Measurements from ENCODE around the gene PMP22.

PMP22 gene

GRCh38 chr17:15278380-15278779 lies 13.3 kb upstream of the PMP22 start:
- in situ Hi-C loops (cut with MboI; ENCODE audit: low sequenced_read_pairs), result no loop called here

- in situ Hi-C loops (cut with MboI; ENCODE audit: low sequenced_read_pairs), result loop anchor here (25.0 kb wide), 1 partner anchor 238 kb away; no protein-coding TSS in a partner anchor
These were observed 8.9 kb upstream of the PMP22 start for GRCh38 chr17:15274017-15274416.

- in situ Hi-C loops (cut with MboI; ENCODE audit: low sequenced_read_pairs), result loop anchor here (25.0 kb wide), 1 partner anchor 239 kb away; no protein-coding TSS in a partner anchor
These were observed 8.1 kb upstream of the PMP22 start for GRCh38 chr17:15273141-15273793.

DNA sequence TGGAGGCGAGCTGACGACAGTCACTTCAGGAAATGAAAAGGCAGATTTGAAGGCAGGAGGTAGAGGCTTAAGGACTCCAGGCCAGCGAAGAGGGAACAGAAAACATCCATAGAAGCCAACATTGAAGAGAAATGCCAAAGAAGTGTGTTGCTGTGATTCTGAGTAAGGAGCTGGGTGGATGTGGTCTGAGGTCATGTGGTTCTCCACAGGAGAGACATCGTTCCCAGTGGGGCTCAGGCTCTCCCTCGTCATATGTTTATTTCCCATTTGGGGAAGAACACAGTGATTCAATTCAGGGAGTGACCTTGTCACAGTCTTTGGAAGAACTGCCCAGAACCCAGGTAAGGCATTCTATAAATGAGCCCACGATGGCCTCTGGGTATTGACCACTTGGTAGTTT lies 6.6 kb upstream of the PMP22 start:
- in situ Hi-C loops (cut with MboI; ENCODE audit: low sequenced_read_pairs), result loop anchor here (25.0 kb wide), 1 partner anchor 241 kb away; no protein-coding TSS in a partner anchor

- in situ Hi-C loops (cut with MboI; ENCODE audit: low sequenced_read_pairs), result loop anchor here (25.0 kb wide), 1 partner anchor 241 kb away; no protein-coding TSS in a partner anchor
These were observed 5.7 kb upstream of the PMP22 start for GRCh38 chr17:15270628-15271381.

DNA sequence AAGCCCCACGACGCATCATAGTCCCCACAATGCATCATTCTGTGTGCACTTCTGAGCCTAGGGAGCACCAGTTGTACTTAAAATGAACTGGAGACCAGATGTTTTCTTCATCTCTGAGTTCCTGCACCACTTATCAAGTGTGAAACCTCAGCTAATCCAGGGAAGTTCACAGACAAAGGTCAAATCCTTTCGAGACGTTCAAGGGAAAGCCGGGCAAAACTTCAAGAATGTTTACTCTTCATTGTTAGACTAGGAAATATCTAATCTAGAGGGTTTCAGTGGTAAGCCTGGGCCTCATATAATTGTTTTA lies 4.6 kb upstream of the PMP22 start:
- in situ Hi-C loops (cut with MboI; ENCODE audit: low sequenced_read_pairs), result loop anchor here (25.0 kb wide), 1 partner anchor 243 kb away; no protein-coding TSS in a partner anchor

DNA sequence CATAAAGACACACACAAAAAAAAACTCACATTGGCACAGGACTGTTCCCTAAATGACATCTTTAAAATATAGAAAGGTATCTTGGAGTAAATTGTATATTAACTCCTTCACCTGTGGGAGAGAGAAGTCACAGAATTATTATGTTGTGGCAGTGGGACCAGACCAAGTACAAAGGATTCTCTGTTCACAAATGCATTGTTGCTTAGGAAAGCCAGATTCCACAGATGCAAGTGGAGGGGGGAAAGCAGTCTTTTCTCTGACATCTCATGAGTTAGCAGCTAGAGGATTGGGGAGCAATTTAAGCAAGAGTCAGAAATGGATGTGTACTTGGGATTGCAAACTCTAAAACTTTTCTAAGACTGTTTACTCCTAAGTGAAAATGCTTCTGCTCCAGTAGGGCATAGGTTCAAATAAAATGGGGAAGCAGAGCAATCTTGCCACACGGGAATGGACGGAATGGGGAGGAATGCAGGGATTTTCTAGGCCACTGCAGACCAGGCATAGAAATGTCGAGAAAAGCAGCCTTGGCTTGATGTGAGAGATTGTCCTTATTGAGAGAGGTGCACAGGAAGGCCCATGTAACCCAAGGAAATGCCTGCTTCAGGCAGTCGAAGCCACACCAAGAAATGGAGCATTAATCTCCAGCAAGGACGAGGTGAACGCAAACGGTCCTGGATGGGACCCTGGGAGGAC lies 4.1 kb upstream of the PMP22 start:
- in situ Hi-C loops (cut with MboI; ENCODE audit: low sequenced_read_pairs), result loop anchor here (25.0 kb wide), 1 partner anchor 243 kb away; no protein-coding TSS in a partner anchor

DNA sequence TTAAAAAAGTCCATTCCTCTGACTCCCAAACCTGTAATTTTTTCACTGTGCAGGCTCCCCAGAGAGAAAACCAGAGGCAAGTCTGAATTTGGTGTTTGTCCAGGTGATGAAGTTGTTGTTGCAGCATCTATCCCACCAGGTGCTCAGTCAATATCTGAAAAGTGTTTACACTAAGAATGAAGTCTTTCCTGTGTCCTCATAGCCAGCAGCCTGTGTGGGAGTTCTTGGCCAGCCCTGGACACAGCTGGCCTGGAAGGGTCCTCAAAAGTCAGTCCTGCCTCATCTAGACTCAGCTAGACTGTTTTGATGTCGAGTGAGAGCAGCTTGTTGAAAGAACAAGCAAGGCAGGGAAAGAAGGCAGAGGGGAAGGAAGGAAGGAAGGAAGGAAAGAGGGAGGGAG lies 3.3 kb upstream of the PMP22 start:
- in situ Hi-C loops (cut with MboI; ENCODE audit: low sequenced_read_pairs), result loop anchor here (25.0 kb wide), 1 partner anchor 244 kb away; no protein-coding TSS in a partner anchor

DNA sequence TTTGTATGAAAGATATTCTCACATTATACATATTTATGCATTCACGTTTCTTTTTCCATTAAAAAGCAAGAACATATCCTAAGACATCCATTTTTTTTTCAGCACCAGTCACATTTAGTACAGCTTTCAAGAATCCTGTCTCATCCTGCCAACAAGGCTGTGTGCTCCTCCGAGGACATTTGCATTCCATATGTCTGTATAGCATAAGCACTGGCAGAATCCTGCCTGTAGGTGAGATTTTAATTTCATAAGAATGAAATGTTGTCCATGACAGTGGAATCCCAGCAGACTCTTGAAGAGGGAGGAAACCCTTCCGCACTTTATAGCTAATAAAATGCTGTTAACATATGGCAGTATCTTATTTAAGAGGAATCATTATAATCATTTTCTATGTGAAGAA lies 2.9 kb upstream of the PMP22 start:
- in situ Hi-C loops (cut with MboI; ENCODE audit: low sequenced_read_pairs), result loop anchor here (25.0 kb wide), 1 partner anchor 244 kb away; no protein-coding TSS in a partner anchor

DNA sequence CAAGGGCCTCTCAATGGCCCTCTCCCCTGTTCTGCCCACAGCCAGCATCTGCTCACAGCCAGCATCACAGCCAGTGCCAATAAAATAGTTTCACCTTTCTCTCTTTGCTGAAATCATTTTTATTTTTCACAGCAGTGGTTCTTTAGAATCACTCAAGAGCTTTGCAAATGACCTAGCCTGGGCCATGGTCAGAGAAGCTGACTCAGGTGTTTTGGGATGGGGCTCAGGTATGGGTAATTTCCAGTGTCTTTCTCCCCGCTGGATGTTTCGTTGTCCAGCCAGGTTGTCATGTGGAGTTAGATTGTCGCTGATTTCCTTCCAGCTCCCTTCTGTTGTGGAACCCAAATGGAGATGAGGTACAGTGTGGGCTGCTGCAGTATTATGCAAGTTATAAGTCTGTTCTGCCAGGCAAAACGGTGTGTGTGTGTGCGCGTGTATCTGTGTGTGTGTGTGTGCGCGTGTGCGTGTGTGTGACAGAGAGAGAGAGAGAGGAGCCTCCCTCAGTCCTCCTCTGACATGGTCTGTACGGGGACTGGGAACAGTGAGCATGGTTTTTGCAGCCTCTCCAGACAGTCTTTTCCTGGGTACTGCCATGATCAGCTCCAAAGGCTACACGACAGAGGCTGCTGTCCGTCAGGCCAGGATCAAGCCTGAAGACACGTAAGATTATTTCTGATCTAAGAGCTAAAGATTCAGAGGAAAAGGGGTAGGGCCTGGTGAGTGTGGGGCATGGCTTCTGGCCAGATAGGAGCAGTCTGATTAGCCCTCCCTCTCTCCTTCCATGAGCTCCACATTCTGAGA lies 1.4 kb upstream of the PMP22 start:
- in situ Hi-C loops (cut with MboI; ENCODE audit: low sequenced_read_pairs), result loop anchor here (25.0 kb wide), 1 partner anchor 246 kb away; no protein-coding TSS in a partner anchor

GRCh38 chr17:15264542-15264941 lies 584 bp downstream of the PMP22 start:
- in situ Hi-C loops (cut with MboI; ENCODE audit: low sequenced_read_pairs), result loop anchor here (25.0 kb wide), 1 partner anchor 248 kb away; no protein-coding TSS in a partner anchor

GRCh38 chr17:15263680-15264079 lies 1.4 kb downstream of the PMP22 start:
- in situ Hi-C loops (cut with MboI; ENCODE audit: low sequenced_read_pairs), result loop anchor here (25.0 kb wide), 1 partner anchor 249 kb away; no protein-coding TSS in a partner anchor

DNA sequence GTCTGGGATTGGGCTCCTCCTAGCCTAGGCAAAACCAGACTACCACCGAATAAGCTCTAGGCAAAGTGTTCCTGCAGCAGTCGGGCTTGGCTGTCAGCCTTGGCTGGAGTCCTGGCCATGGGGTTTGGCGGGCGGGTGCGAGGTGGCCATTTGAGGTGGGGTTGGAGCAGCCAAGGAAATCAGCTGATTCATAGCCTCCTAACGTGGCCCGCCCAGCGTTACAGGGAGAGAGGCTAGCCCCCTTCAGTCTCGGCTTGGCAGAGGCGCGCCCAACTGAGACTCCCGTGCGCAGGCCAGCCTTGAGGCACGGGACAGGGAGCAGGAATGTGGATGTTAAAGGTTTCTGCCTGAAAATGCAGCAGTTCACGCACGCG lies 1.9 kb downstream of the PMP22 start:
- in situ Hi-C loops (cut with MboI; ENCODE audit: low sequenced_read_pairs), result loop anchor here (25.0 kb wide), 1 partner anchor 249 kb away; no protein-coding TSS in a partner anchor

GRCh38 chr17:15262291-15263205 lies 2.6 kb downstream of the PMP22 start:
- in situ Hi-C loops (cut with MboI; ENCODE audit: low sequenced_read_pairs), result loop anchor here (25.0 kb wide), 1 partner anchor 250 kb away; no protein-coding TSS in a partner anchor

DNA sequence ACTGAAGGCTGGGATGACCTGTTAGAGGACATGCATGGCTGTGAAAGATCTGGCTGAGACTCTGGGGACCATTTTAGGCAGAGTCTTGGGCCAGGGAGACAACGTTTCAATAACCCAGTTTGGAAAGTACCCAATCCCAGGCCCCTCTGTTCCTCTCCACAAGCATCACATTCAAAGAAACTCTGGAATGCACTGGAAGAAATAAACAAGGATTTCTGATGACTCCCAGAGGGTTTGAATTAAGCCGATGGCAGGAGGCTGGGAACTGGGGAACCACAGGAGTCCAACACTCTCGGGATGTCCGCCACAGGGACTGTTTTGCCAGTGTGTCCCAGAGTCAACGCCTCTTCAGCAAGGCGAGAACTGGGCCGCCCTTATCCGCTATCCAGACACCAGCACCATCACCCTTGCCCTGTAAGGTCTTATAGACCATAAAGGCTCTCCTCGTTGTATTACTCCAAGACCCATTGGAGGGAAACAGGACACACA lies 3.3 kb downstream of the PMP22 start:
- in situ Hi-C loops (cut with MboI; ENCODE audit: low sequenced_read_pairs), result loop anchor here (25.0 kb wide), 1 partner anchor 250 kb away; no protein-coding TSS in a partner anchor

DNA sequence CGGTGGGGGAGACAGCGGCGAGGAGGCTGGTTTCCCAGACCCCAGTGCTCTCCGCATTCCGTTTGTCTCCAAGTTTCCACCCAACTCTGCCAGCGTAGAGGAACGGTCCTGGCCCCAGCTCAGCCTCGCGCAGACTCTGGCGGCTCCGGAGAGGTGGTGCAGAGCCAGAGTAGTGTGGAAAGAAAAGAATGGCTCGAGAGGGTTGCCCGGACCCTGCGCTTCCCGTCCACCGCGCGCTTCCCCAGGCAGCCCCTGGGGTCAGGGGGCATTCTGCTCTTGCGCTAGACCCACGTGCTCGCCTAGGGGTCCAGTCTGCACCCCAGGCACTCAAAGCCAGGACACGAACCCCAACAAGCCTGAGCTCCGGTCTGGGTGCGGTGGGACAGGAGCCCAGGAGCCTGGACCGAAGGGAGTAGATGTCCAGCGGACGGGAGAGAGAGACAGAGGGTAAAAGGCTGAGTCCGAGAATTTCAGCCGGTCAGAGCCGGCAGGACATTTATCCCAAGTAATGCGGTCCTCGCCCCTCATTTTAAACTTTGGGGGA lies 3.8 kb downstream of the PMP22 start:
- in situ Hi-C loops (cut with MboI; ENCODE audit: low sequenced_read_pairs), result loop anchor here (25.0 kb wide), 1 partner anchor 251 kb away; no protein-coding TSS in a partner anchor

GRCh38 chr17:15260376-15261257 lies 4.5 kb downstream of the PMP22 start:
- in situ Hi-C loops (cut with MboI; ENCODE audit: low sequenced_read_pairs), result loop anchor here (25.0 kb wide), 1 partner anchor 252 kb away; no protein-coding TSS in a partner anchor

Measured in HL-60/S4 (cell line).